Measurements from ENCODE around the gene TGFBR1.
"Not testable (repeated sequence)": the region's sequence is repeated elsewhere in the genome, so short reads cannot be mapped to it uniquely, and the experiment has no call there.

The TGFBR1 gene

GRCh38 chr9:99184475-99185347 lies 79.8 kb downstream of the TGFBR1 start:
- WGBS, 2 experiments, result 61 to 64% methylated on average over 29 of the region's 29 CpGs
- no peak overlapping the region for H3K4me3 ChIP-seq (ENCODE audit: insufficient read depth, low read depth, low read length)
- no peaks in the 10 kb centered on the region for H3K9me3 ChIP-seq (ENCODE audit: control insufficient read depth, low read length)
- H3K36me3 ChIP-seq (ENCODE audit: control insufficient read depth, insufficient read depth, low read length), result no peaks in the 10 kb centered on the region
- H3K27ac ChIP-seq (ENCODE audit: insufficient read depth, low read depth, low read length, poor library complexity, severe bottlenecking), result no peak overlapping the region
- no peaks in the 10 kb centered on the region for H3K4me1 ChIP-seq (ENCODE audit: control insufficient read depth, insufficient read depth, low read length)
- H3K27me3 ChIP-seq (ENCODE audit: control insufficient read depth, insufficient read depth, low read length, poor library complexity, severe bottlenecking), result no peaks in the 10 kb centered on the region

GRCh38 chr9:99185348-99185632 lies 80.4 kb downstream of the TGFBR1 start:
- no peaks in the 10 kb centered on the region for H3K36me3 ChIP-seq (ENCODE audit: control insufficient read depth, insufficient read depth, low read length)
- no peak overlapping the region for H3K4me3 ChIP-seq (ENCODE audit: insufficient read depth, low read depth, low read length)
- H3K27me3 ChIP-seq (ENCODE audit: control insufficient read depth, insufficient read depth, low read length, poor library complexity, severe bottlenecking), result no peaks in the 10 kb centered on the region
- H3K4me1 ChIP-seq (ENCODE audit: control insufficient read depth, insufficient read depth, low read length), result no peaks in the 10 kb centered on the region
- H3K9me3 ChIP-seq (ENCODE audit: control insufficient read depth, low read length), result no peaks in the 10 kb centered on the region
- 95 to 98% methylated on average over 5 of the region's 5 CpGs for WGBS, 2 experiments
- H3K27ac ChIP-seq (ENCODE audit: insufficient read depth, low read depth, low read length, poor library complexity, severe bottlenecking), result no peak overlapping the region

- no peaks in the 10 kb centered on the region for H3K36me3 ChIP-seq (ENCODE audit: control insufficient read depth, insufficient read depth, low read length)
- H3K4me3 ChIP-seq (ENCODE audit: insufficient read depth, low read depth, low read length), result no peak overlapping the region
- H3K4me1 ChIP-seq (ENCODE audit: control insufficient read depth, insufficient read depth, low read length), result no peaks in the 10 kb centered on the region
- no peaks in the 10 kb centered on the region for H3K27me3 ChIP-seq (ENCODE audit: control insufficient read depth, insufficient read depth, low read length, poor library complexity, severe bottlenecking)
- H3K27ac ChIP-seq (ENCODE audit: insufficient read depth, low read depth, low read length, poor library complexity, severe bottlenecking), result no peak overlapping the region
- H3K9me3 ChIP-seq (ENCODE audit: control insufficient read depth, low read length), result no peaks in the 10 kb centered on the region
- WGBS, 2 experiments, result 94 to 96% methylated on average over 5 of the region's 5 CpGs
Measured at GRCh38 chr9:99185934-99186333, 81.0 kb downstream of the TGFBR1 start.

GRCh38 chr9:99187311-99187710 lies 82.4 kb downstream of the TGFBR1 start:
- H3K9me3 ChIP-seq (ENCODE audit: control insufficient read depth, low read length), result no peaks in the 10 kb centered on the region
- H3K27me3 ChIP-seq (ENCODE audit: control insufficient read depth, insufficient read depth, low read length, poor library complexity, severe bottlenecking), result no peaks in the 10 kb centered on the region
- no peak overlapping the region for H3K4me3 ChIP-seq (ENCODE audit: insufficient read depth, low read depth, low read length)
- no peak overlapping the region for H3K27ac ChIP-seq (ENCODE audit: insufficient read depth, low read depth, low read length, poor library complexity, severe bottlenecking)
- no peaks in the 10 kb centered on the region for H3K36me3 ChIP-seq (ENCODE audit: control insufficient read depth, insufficient read depth, low read length)
- 83 to 94% methylated on average over 4 of the region's 4 CpGs for WGBS, 2 experiments
- no peaks in the 10 kb centered on the region for H3K4me1 ChIP-seq (ENCODE audit: control insufficient read depth, insufficient read depth, low read length)

- H3K4me1 ChIP-seq (ENCODE audit: control insufficient read depth, insufficient read depth, low read length), result no peaks in the 10 kb centered on the region
- H3K27me3 ChIP-seq (ENCODE audit: control insufficient read depth, insufficient read depth, low read length, poor library complexity, severe bottlenecking), result no peaks in the 10 kb centered on the region
- no peaks in the 10 kb centered on the region for H3K9me3 ChIP-seq (ENCODE audit: control insufficient read depth, low read length)
- 64 to 65% methylated on average over 2 of the region's 2 CpGs for WGBS, 2 experiments
- H3K36me3 ChIP-seq (ENCODE audit: control insufficient read depth, insufficient read depth, low read length), result no peaks in the 10 kb centered on the region
- H3K4me3 ChIP-seq (ENCODE audit: insufficient read depth, low read depth, low read length), result no peak overlapping the region
- no peak overlapping the region for H3K27ac ChIP-seq (ENCODE audit: insufficient read depth, low read depth, low read length, poor library complexity, severe bottlenecking)
Measured at GRCh38 chr9:99189186-99189585, 84.3 kb downstream of the TGFBR1 start.

GRCh38 chr9:99189887-99190596 lies 85.1 kb downstream of the TGFBR1 start:
- Histone ChIP-seq H3K9me3 (ENCODE audit: control insufficient read depth, low read length) (no peaks in the 10 kb centered on the region), H3K4me1 (ENCODE audit: control insufficient read depth, insufficient read depth, low read length) (no peaks in the 10 kb centered on the region), H3K36me3 (ENCODE audit: control insufficient read depth, insufficient read depth, low read length) (no peaks in the 10 kb centered on the region), H3K27me3 (ENCODE audit: control insufficient read depth, insufficient read depth, low read length, poor library complexity, severe bottlenecking) (no peaks in the 10 kb centered on the region), H3K4me3 (ENCODE audit: insufficient read depth, low read depth, low read length) (no peak overlapping the region), H3K27ac (ENCODE audit: insufficient read depth, low read depth, low read length, poor library complexity, severe bottlenecking) (no peak overlapping the region)
- WGBS, 2 experiments, result 88 to 92% methylated on average over 8 of the region's 8 CpGs

- Histone ChIP-seq H3K27me3 (ENCODE audit: control insufficient read depth, insufficient read depth, low read length, poor library complexity, severe bottlenecking) (no peaks in the 10 kb centered on the region), H3K4me3 (ENCODE audit: insufficient read depth, low read depth, low read length) (no peak overlapping the region), H3K4me1 (ENCODE audit: control insufficient read depth, insufficient read depth, low read length) (no peaks in the 10 kb centered on the region), H3K27ac (ENCODE audit: insufficient read depth, low read depth, low read length, poor library complexity, severe bottlenecking) (no peak overlapping the region), H3K9me3 (ENCODE audit: control insufficient read depth, low read length) (no peaks in the 10 kb centered on the region), H3K36me3 (ENCODE audit: control insufficient read depth, insufficient read depth, low read length) (no peaks in the 10 kb centered on the region)
- WGBS, 2 experiments, result 80 to 86% methylated on average over 3 of the region's 3 CpGs
Measured at GRCh38 chr9:99190597-99191283, 85.8 kb downstream of the TGFBR1 start.

GRCh38 chr9:99192786-99193465 lies 88.0 kb downstream of the TGFBR1 start:
- Histone ChIP-seq H3K27me3 (ENCODE audit: control insufficient read depth, insufficient read depth, low read length, poor library complexity, severe bottlenecking) (no peaks in the 10 kb centered on the region), H3K36me3 (ENCODE audit: control insufficient read depth, insufficient read depth, low read length) (no peaks in the 10 kb centered on the region), H3K9me3 (ENCODE audit: control insufficient read depth, low read length) (no peaks in the 10 kb centered on the region), H3K4me3 (ENCODE audit: insufficient read depth, low read depth, low read length) (no peak overlapping the region), H3K27ac (ENCODE audit: insufficient read depth, low read depth, low read length, poor library complexity, severe bottlenecking) (no peak overlapping the region), H3K4me1 (ENCODE audit: control insufficient read depth, insufficient read depth, low read length) (no peaks in the 10 kb centered on the region)
- WGBS, 2 experiments, result 82 to 83% methylated on average over 5 of the region's 5 CpGs

GRCh38 chr9:99193466-99193821 lies 88.5 kb downstream of the TGFBR1 start:
- no peaks in the 10 kb centered on the region for H3K36me3 ChIP-seq (ENCODE audit: control insufficient read depth, insufficient read depth, low read length)
- H3K4me3 ChIP-seq (ENCODE audit: insufficient read depth, low read depth, low read length), result no peak overlapping the region
- WGBS, 2 experiments, result 96 to 100% methylated on average over 2 of the region's 2 CpGs
- no peaks in the 10 kb centered on the region for H3K4me1 ChIP-seq (ENCODE audit: control insufficient read depth, insufficient read depth, low read length)
- no peak overlapping the region for H3K27ac ChIP-seq (ENCODE audit: insufficient read depth, low read depth, low read length, poor library complexity, severe bottlenecking)
- H3K9me3 ChIP-seq (ENCODE audit: control insufficient read depth, low read length), result no peaks in the 10 kb centered on the region
- no peaks in the 10 kb centered on the region for H3K27me3 ChIP-seq (ENCODE audit: control insufficient read depth, insufficient read depth, low read length, poor library complexity, severe bottlenecking)

- 90 to 95% methylated on average over 5 of the region's 5 CpGs for WGBS, 2 experiments
- not testable (repeated sequence) for H3K4me1 ChIP-seq (ENCODE audit: control insufficient read depth, insufficient read depth, low read length); H3K27ac ChIP-seq (ENCODE audit: insufficient read depth, low read depth, low read length, poor library complexity, severe bottlenecking); H3K9me3 ChIP-seq (ENCODE audit: control insufficient read depth, low read length); H3K36me3 ChIP-seq (ENCODE audit: control insufficient read depth, insufficient read depth, low read length); H3K27me3 ChIP-seq (ENCODE audit: control insufficient read depth, insufficient read depth, low read length, poor library complexity, severe bottlenecking); H3K4me3 ChIP-seq (ENCODE audit: insufficient read depth, low read depth, low read length)
Measured at GRCh38 chr9:99196484-99196883, 91.6 kb downstream of the TGFBR1 start.
